DOHH2 (cell line): ENCODE data around the gene AMD1.

Source experiments
- CTCF ChIP-seq: fragments of 200-600 bp; sonication (generic); IDR thresholded peaks from one replicate; pipeline ENCODE4 v1.5.1; 2014; ENCODE audit warnings: antibody characterized with exemption, mild to moderate bottlenecking, low read depth, low read length; ENCODE audit not compliant: poor library complexity, severe bottlenecking
- EZH2phosphoT487 ChIP-seq: fragments of 200-600 bp; sonication (generic); IDR thresholded peaks from 2 replicates; pipeline ENCODE4 v1.6.1; 2017; ENCODE audit warnings: borderline replicate concordance, mild to moderate bottlenecking, antibody characterized with exemption, low read length, moderate library complexity, mixed read lengths

- TF ChIP-seq CTCF (no peak), EZH2phosphoT487 (no peak)
These were observed 46.2 kb upstream of the AMD1 start for GRCh38 chr6:110828396-110828795.
